GM18511 (cell line): ENCODE measurements around the gene CD4.
A peak's percentile ranks its signal among the peaks of the same experiment; 100 is the strongest.

Experiments used
- ATAC-seq: cut with Tn5 transposase; IDR thresholded peaks from one replicate; pipeline ENCODE4 v1.9.1; 2021; ENCODE audit warnings: mild to moderate bottlenecking, moderate library complexity; ENCODE audit not compliant: unreplicated experiment

The CD4 gene

GRCh38 chr12:6765048-6765633 lies 24.2 kb upstream of the CD4 start:
- ATAC-seq = no peak

- ATAC-seq = peak; percentile 24
These were observed 23.4 kb upstream of the CD4 start, which contains the start of gene PTMS for GRCh38 chr12:6765634-6766581. Gene PTMS, plus strand, starts transcription at chr12:6766363. Its CDS starts 343 bp downstream, at chr12:6766706.

DNA sequence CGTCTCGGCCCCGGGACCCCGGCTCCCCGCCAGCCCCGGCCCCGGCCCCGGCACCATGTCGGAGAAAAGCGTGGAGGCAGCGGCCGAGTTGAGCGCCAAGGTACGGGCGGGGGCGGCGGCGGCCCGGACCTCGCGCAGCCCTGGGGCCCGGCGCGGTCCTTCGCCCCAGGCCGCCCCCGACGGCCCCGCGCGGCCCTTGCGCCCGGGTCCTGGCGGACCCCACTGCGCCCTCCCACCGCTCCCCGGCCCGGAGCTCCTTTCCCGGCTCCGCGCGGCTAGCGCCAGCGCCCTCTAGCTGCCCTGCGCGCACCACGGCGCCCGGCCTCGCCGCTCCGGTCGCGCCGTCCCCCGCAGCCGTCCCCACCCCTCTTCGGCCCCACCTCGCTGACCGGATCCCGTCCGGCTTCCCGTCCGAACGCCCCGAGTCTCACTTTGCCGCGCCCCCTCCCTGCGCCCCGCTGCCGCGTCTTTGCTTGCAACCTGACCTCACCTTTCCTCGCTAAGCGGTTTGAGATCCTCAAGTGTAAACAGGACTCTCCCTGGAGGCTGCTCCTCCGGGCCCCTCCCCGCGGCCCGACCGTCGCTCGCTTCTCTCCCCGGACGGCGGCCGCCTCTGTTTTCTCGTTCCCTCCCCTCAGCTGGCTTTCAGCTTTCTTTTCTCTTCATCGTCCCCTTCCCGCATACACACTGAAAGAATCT lies 22.5 kb upstream of the CD4 start:
- ATAC-seq = peak; percentile 57

- no peak for ATAC-seq
These were observed 21.7 kb upstream of the CD4 start for GRCh38 chr12:6767353-6768319.

DNA sequence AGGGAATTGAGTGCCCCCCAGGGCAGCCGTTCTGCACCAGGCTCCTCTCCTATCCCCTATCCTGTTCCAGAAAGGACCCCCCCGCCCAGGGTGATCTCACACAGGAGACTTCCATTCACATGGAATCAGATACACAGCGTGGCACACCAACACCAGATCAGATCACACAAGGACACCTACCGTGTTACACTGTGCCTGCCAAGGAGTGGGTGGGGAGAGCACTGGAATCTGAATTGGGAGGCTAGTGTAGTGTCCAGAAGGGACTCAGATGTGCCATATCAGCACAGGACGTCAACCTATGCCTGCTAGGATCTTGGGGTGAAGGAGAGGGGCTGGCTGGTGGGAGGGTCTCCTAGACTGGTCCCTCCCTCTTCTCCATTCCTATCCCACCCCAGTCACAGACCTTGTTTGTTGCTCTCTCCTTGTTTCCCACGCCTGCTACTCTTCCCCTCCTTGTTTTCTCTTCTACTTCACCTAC lies 20.9 kb upstream of the CD4 start:
- ATAC-seq = no peak

- ATAC-seq = no peak
These were observed 20.3 kb upstream of the CD4 start for GRCh38 chr12:6768990-6769389.

GRCh38 chr12:6769666-6770065 lies 19.7 kb upstream of the CD4 start:
- ATAC-seq = no peak

- no peak for ATAC-seq
These were observed 19.2 kb upstream of the CD4 start for GRCh38 chr12:6770094-6770493.

- no peak for ATAC-seq
These were observed 18.7 kb upstream of the CD4 start for GRCh38 chr12:6770600-6770999.

- ATAC-seq = no peak
These were observed 18.2 kb upstream of the CD4 start for GRCh38 chr12:6771091-6771495.

- no peak for ATAC-seq
These were observed 17.6 kb upstream of the CD4 start for GRCh38 chr12:6771509-6772330.

DNA sequence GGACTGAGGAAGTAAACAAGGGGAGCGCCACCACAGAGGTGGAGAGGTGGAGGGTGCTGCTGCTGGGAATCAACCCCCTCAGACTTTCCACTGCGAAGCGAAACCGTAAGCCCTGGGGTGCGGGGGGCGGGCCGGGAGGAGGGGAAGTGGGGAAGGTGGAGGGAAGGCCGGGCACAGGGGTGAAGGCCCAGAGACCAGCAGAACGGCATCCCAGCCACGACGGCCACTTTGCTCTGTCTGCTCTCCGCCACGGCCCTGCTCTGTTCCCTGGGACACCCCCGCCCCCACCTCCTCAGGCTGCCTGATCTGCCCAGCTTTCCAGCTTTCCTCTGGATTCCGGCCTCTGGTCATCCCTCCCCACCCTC lies 17.0 kb upstream of the CD4 start, which contains the start of gene LAG3:
TSS of gene LAG3 (plus strand) at position 190 of the 365 bp plus-strand sequence. CDS start 333 bp downstream, outside the sequence.
- no peak for ATAC-seq

- ATAC-seq = no peak
These were observed 16.4 kb upstream of the CD4 start for GRCh38 chr12:6772726-6773589.

DNA sequence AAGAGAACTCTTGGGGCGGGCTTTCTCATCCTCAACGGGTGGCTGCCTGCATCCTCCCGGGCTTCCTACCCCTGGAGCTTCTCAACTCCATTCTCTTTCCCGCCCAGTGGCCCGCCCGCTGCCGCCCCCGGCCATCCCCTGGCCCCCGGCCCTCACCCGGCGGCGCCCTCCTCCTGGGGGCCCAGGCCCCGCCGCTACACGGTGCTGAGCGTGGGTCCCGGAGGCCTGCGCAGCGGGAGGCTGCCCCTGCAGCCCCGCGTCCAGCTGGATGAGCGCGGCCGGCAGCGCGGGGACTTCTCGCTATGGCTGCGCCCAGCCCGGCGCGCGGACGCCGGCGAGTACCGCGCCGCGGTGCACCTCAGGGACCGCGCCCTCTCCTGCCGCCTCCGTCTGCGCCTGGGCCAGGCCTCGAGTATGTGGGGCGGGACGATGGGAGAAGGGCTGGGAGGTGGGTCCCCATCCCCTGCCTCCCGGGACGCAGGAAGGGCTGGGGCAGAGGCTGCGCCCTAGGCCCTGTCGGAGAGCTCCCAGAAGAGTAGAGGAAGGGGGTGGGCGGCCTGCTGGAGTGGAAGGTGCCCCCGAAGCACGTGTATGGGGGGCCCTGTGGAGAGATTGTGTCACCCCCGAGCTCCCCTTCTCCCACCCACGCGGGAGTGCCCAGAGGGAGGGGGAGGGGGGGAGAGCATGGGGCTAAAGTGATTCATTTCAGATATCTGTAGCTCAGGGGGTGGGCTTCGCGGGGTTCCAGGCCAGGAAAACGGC lies 15.6 kb upstream of the CD4 start:
- no peak for ATAC-seq

DNA sequence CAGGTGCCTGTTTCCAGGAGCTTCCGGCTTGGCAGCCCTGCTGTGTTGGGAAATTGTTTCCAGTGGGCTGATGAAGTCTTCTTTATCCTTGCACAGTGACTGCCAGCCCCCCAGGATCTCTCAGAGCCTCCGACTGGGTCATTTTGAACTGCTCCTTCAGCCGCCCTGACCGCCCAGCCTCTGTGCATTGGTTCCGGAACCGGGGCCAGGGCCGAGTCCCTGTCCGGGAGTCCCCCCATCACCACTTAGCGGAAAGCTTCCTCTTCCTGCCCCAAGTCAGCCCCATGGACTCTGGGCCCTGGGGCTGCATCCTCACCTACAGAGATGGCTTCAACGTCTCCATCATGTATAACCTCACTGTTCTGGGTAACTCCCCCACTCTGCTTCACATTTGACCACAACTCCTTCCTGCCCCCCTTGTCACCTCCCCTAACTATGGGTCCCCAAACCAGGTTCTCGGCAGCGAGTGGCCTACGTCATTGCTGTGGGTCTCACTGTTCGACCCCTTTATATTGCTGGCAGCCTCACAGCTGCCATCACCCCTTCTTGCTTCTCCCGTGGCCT lies 14.7 kb upstream of the CD4 start:
- no peak for ATAC-seq

DNA sequence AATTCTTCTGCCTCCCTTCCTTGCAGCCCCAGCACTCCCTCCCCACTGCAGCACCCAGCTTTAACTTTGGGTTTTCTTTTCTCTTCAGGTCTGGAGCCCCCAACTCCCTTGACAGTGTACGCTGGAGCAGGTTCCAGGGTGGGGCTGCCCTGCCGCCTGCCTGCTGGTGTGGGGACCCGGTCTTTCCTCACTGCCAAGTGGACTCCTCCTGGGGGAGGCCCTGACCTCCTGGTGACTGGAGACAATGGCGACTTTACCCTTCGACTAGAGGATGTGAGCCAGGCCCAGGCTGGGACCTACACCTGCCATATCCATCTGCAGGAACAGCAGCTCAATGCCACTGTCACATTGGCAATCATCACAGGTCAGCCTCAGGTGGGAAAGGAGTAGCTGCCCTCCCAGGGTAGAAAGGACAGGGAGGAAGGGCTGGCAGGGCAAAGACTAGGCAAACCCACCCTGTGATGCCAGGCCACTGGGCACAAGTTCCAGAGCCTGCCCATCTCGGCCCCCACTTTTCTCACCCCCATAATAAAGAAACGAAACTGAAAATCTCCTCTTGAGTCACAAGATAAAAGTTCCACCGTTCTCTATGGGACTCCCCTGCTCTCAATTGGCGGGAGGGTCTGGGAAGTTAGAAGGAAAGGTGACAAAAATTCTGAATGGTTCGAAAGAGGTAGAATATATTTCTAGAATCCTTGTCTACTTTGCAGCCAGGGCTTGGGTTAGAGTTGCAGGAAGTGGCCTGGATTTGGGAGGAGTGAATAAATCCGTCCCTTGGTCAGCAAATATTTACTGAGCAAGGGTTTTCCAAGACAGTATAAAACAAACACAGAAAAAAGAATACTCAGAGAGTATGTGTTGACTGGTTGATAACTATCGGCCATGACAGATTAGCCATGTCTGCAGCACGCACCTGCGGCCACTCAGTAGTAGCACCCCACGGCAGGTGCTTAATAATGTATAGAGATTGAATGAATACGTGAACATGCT lies 13.8 kb upstream of the CD4 start:
- no peak for ATAC-seq
